Tibial nerve (tissue), 4 donors: ENCODE results near the gene WAS. TPM values are rescaled to one million over a fixed set of nuclear protein-coding genes. Genes with fewer than 3 reads are reported as not detected.

Experiments used
- small RNA-seq: library from RNA; depleted of rRNA; stranded (forward); fragments of <200 nt; gene quantifications from one replicate; pipeline ENCODE3, GENCODE V24; 2016
- total RNA-seq, 4 donors: library from RNA; depleted of rRNA; stranded (reverse); fragments of >200 nt; gene quantifications; one replicate each; pipeline ENCODE4 v1.1.0, GENCODE V29; 2016

Gene WAS
- total RNA-seq, 4 donors from 2014 or later = 3.1 to 32.7 (median 9.8) TPM

Small RNA genes lying within 50 kb of the gene (small RNA-seq; reads per million reads assigned to genes)
- gene RNU6-1056P = not detected

Other genes starting within 250 kb of the WAS start
- 10 to 100 TPM in 1 of 4 donors, 1 to 10 TPM in 3; 2.4 to 21.9 (median 4.5) TPM for gene SLC38A5, start 213.5 kb upstream of the WAS start, total RNA-seq
- gene FTSJ1, start 207.6 kb upstream of the WAS start, total RNA-seq = 10 to 100 TPM; 46.1 to 81.3 (median 51.0) TPM
- gene PORCN, start 174.8 kb upstream of the WAS start, total RNA-seq = 10 to 100 TPM in 3 of 4 donors, 1 to 10 TPM in 1; 8.8 to 19.8 (median 16.1) TPM
- 10 to 100 TPM; 21.1 to 29.2 (median 23.6) TPM for gene EBP, start 162.0 kb upstream of the WAS start, total RNA-seq
- gene TBC1D25, start 144.1 kb upstream of the WAS start, total RNA-seq = 10 to 100 TPM in 3 of 4 donors, 1 to 10 TPM in 1; 9.9 to 15.9 (median 12.2) TPM
- gene RBM3, start 109.3 kb upstream of the WAS start, total RNA-seq = 100 to 1,000 TPM; 170 to 235 (median 217) TPM
- 100 to 1,000 TPM; 108 to 224 (median 126) TPM for gene WDR13, start 86.3 kb upstream of the WAS start, total RNA-seq
- gene SUV39H1, start 12.9 kb downstream of the WAS start, total RNA-seq = 10 to 100 TPM in 1 of 4 donors, 1 to 10 TPM in 3; 4.2 to 10.0 (median 5.2) TPM
- gene GLOD5, start 77.9 kb downstream of the WAS start, total RNA-seq = not detected
- gene GATA1, start 102.8 kb downstream of the WAS start, total RNA-seq = under 1 TPM in 1 of 4 donors, not detected in 3; 0.90 TPM
- gene HDAC6, start 118.3 kb downstream of the WAS start, total RNA-seq = 100 to 1,000 TPM; 101 to 160 (median 120) TPM
- gene ERAS, start 142.7 kb downstream of the WAS start, total RNA-seq = not detected
- 10 to 100 TPM in 1 of 4 donors, 1 to 10 TPM in 3; 5.0 to 21.8 (median 7.3) TPM for gene PCSK1N, start 151.8 kb downstream of the WAS start, total RNA-seq
- gene TIMM17B, start 214.0 kb downstream of the WAS start, total RNA-seq = 10 to 100 TPM; 42.0 to 66.6 (median 47.1) TPM
- 10 to 100 TPM; 40.4 to 60.3 (median 48.7) TPM for gene PQBP1, start 214.1 kb downstream of the WAS start, total RNA-seq
- gene SLC35A2, start 227.8 kb downstream of the WAS start, total RNA-seq = 10 to 100 TPM; 17.0 to 35.5 (median 17.1) TPM
- 1 to 10 TPM; 4.9 to 8.4 (median 6.8) TPM for gene PIM2, start 235.2 kb downstream of the WAS start, total RNA-seq